Lower leg skin (tissue), 3 donors: Measurements from ENCODE around the gene OSTM1.

ENCODE experiments used
- CTCF ChIP-seq, 3 donors: fragments of 450-650 bp; IDR thresholded peaks; one replicate each; pipeline ENCODE4 v1.5.1; 2016; ENCODE audit warnings: antibody characterized with exemption in 3 of 3, mild to moderate bottlenecking in 3 of 3, moderate library complexity in 2 of 3
- POLR2A ChIP-seq, 2 donors: fragments of 450-650 bp; IDR thresholded peaks; one replicate each; pipeline ENCODE4 v1.6.1; 2016 to 2017; ENCODE audit warnings: antibody characterized with exemption in 2 of 2, mild to moderate bottlenecking in 1 of 2, moderate library complexity in 1 of 2

GRCh38 chr6:108030211-108030610 lies 44.3 kb downstream of the OSTM1 start:
- TF ChIP-seq CTCF (IDR thresholded peaks at IDR 0.05) (no peak), POLR2A (IDR thresholded peaks at IDR 0.05) (no peak)
